ENCODE data around the gene CCDC107. TPM values are rescaled to one million over a fixed set of nuclear protein-coding genes. Genes with fewer than 3 reads are reported as not detected.

The CCDC107 gene
- total and polyA plus RNA-seq, 2 of the 13 experiments (the other 11 are each of a cell fraction or from before 2014, with no cell fraction given), result 7.1 to 15.2 TPM

DNA sequence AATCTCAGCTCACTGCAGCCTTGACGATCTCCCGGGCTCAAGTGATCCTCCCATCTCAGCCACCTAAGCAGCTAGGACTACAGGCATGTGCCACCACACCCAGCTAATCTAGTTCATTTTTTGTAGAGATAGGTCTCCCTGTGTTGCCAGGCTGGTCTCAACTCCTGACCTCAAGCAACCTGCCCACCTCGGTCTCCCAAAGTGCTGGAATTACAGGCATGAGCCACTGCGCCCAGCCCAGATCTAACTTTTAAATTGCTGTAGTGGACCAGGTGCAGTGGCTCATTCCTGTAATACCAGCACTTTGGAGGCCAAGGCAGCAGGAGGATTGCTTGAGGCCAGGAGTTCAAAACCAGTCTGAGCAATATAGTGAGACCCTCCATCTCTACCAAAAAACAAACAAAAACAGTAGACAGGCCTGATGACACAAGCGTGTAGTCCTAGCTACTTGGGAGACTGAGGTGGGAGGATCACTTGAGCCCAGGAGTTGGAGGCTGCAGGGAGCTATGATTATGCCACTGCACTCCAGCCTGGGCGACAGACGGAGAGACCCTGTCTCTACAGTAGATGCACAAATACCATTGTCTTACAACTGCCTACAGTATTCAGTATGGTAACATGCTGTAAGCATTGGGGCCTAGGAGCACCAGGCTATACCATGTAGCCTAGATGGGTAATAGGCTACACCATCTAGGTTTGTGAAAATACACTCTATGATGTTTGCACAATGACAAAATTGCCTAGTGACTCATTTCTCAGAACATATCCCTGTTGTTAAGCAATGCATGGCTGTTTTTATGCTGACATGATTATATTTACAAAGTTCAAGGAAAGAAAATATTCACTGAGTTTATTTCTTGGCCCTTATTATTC is 5.9 kb upstream of the CCDC107 start (continued):
- TF ChIP-seq, protein P1, sequence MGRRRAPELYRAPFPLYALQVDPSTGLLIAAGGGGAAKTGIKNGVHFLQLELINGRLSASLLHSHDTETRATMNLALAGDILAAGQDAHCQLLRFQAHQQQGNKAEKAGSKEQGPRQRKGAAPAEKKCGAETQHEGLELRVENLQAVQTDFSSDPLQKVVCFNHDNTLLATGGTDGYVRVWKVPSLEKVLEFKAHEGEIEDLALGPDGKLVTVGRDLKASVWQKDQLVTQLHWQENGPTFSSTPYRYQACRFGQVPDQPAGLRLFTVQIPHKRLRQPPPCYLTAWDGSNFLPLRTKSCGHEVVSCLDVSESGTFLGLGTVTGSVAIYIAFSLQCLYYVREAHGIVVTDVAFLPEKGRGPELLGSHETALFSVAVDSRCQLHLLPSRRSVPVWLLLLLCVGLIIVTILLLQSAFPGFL (CRISPR knock-in tag; IDR thresholded peaks at IDR 0.05), result no peak
- TF ChIP-seq ZNF558 (CRISPR knock-in tag; IDR thresholded peaks at IDR 0.05; ENCODE audit: borderline replicate concordance) (no peak), MEF2D (CRISPR knock-in tag; IDR thresholded peaks at IDR 0.05) (no peak), ZNF251 (CRISPR knock-in tag; IDR thresholded peaks at IDR 0.05) (no peak), GTF3A (CRISPR knock-in tag; conservative IDR thresholded peaks at IDR 0.05) (no peak), SCMH1 (CRISPR knock-in tag; IDR thresholded peaks at IDR 0.05; ENCODE audit: borderline replicate concordance) (no peak), MEIS1 (CRISPR knock-in tag; IDR thresholded peaks at IDR 0.05; ENCODE audit: borderline replicate concordance) (no peak), XBP1 (CRISPR knock-in tag; IDR thresholded peaks at IDR 0.05) (no peak), KDM5A (IDR thresholded peaks at IDR 0.05; ENCODE audit: borderline replicate concordance, low read length) (no peak), ZFX (CRISPR knock-in tag; IDR thresholded peaks at IDR 0.05; ENCODE audit: low read depth) (0 out of 2 replicates have a peak, but pooled peaks have one; percentile 31), TMF1 (CRISPR knock-in tag; IDR thresholded peaks at IDR 0.05; ENCODE audit: low read depth) (no peak), ZNF546 (CRISPR knock-in tag; conservative IDR thresholded peaks at IDR 0.05) (no peak), ZNF570 (CRISPR knock-in tag; IDR thresholded peaks at IDR 0.05; ENCODE audit: borderline replicate concordance) (no peak), SSRP1 (CRISPR knock-in tag; IDR thresholded peaks at IDR 0.05) (peak; percentile 37; the same call in 1 of the 2 replicates), PRMT3 (CRISPR knock-in tag; IDR thresholded peaks at IDR 0.05; ENCODE audit: borderline replicate concordance, low read depth) (no peak), RBM22 (optimal IDR thresholded peaks at IDR 0.05; ENCODE audit: low read length) (no peak), JARID2 (CRISPR knock-in tag; IDR thresholded peaks at IDR 0.05; ENCODE audit: insufficient replicate concordance) (no peak), FOXA3 (CRISPR knock-in tag; IDR thresholded peaks at IDR 0.05) (peak; percentile 75), XRCC5 (optimal IDR thresholded peaks at IDR 0.05; ENCODE audit: low read length) (no peak), ZNF780A (CRISPR knock-in tag; IDR thresholded peaks at IDR 0.05) (no peak), SOX13 (IDR thresholded peaks at IDR 0.05) (no peak), SOX13 (CRISPR knock-in tag; conservative IDR thresholded peaks at IDR 0.05 in 1 of 2, IDR thresholded peaks at IDR 0.05 in 1 of 2) (no peak), ZNF619 (CRISPR knock-in tag; IDR thresholded peaks at IDR 0.05) (no peak)
- TF ChIP-seq, protein P2, sequence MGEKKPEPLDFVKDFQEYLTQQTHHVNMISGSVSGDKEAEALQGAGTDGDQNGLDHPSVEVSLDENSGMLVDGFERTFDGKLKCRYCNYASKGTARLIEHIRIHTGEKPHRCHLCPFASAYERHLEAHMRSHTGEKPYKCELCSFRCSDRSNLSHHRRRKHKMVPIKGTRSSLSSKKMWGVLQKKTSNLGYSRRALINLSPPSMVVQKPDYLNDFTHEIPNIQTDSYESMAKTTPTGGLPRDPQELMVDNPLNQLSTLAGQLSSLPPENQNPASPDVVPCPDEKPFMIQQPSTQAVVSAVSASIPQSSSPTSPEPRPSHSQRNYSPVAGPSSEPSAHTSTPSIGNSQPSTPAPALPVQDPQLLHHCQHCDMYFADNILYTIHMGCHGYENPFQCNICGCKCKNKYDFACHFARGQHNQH (CRISPR knock-in tag; IDR thresholded peaks at IDR 0.05), result 0 out of 2 replicates have a peak, but pooled peaks have one; percentile 28
- TF ChIP-seq, protein P3, sequence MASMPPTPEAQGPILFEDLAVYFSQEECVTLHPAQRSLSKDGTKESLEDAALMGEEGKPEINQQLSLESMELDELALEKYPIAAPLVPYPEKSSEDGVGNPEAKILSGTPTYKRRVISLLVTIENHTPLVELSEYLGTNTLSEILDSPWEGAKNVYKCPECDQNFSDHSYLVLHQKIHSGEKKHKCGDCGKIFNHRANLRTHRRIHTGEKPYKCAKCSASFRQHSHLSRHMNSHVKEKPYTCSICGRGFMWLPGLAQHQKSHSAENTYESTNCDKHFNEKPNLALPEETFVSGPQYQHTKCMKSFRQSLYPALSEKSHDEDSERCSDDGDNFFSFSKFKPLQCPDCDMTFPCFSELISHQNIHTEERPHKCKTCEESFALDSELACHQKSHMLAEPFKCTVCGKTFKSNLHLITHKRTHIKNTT (CRISPR knock-in tag; IDR thresholded peaks at IDR 0.05), result no peak
